IMR-90 (cell line): ENCODE data around the gene COA1. TPM values are rescaled to one million over a fixed set of nuclear protein-coding genes. Genes with fewer than 3 reads are reported as not detected.
A peak's percentile ranks its signal among the peaks of the same experiment; 100 is the strongest.

Experiments
- ATAC-seq: fragments of 200-7000 bp; cut with Tn5 transposase; 2 replicates; pipeline ENCODE4 v1.9.1; 2020; ENCODE audit warnings: low read depth, mild to moderate bottlenecking, moderate library complexity
- BruUV-seq: library from RNA; stranded (reverse); fragments of 400-500 nt; replicated peaks from 2 replicates; lab custom pipeline; 2021; lab: Mats Ljungman, UMichigan
- CTCF ChIA-PET: fragments of 300-600 bp; formaldehyde crosslinking; extraction: SDS; loops from one replicate; lab custom pipeline; 2021; ENCODE audit warnings: antibody characterized with exemption; lab: Yijun Ruan, JAX
- POLR2A ChIA-PET: fragments of 300-600 bp; sonication (Branson Sonifier 250); formaldehyde crosslinking; loops from one replicate; lab custom pipeline; 2022; ENCODE audit warnings: antibody characterized with exemption; ENCODE audit not compliant: unreplicated experiment; lab: Charles Lee
- DNase-seq: peaks from one replicate; pipeline ENCODE4 v3.0.0; 2013
- H2AFZ ChIP-seq: replicated peaks from 2 replicates; pipeline ENCODE3; 2013; ENCODE audit warnings: low read length, mild to moderate bottlenecking; ENCODE audit not compliant: poor library complexity
- H2AK5ac ChIP-seq: 2 replicates; pipeline ENCODE4 v1.6.1; 2013; ENCODE audit warnings: low read depth, low read length, inconsistent platforms
- H2AK9ac ChIP-seq: replicated peaks from 2 replicates; pipeline ENCODE3; 2013; ENCODE audit warnings: mild to moderate bottlenecking, low read depth, low read length, moderate library complexity; ENCODE audit not compliant: poor library complexity
- H2BK120ac ChIP-seq: 2 replicates; pipeline ENCODE4 v1.6.1; 2013; ENCODE audit warnings: low read depth, low read length, inconsistent platforms
- H2BK15ac ChIP-seq: 3 replicates; pipeline ENCODE4 v1.6.1; 2013; ENCODE audit warnings: low read depth, low read length, inconsistent platforms
- H2BK20ac ChIP-seq: 2 replicates; pipeline ENCODE4 v1.6.1; 2013; ENCODE audit warnings: low read depth, mild to moderate bottlenecking, inconsistent platforms, low read length, moderate library complexity
- H2BK5ac ChIP-seq: 2 replicates; pipeline ENCODE4 v1.6.1; 2013; ENCODE audit warnings: mild to moderate bottlenecking, low read depth, low read length, inconsistent platforms; ENCODE audit not compliant: poor library complexity, severe bottlenecking
- H3K14ac ChIP-seq: replicated peaks from 2 replicates; pipeline ENCODE4 v1.6.1; 2013; ENCODE audit warnings: low read depth, low read length, inconsistent platforms
- H3K18ac ChIP-seq: 2 replicates; pipeline ENCODE4 v1.6.1; 2013; ENCODE audit warnings: low read depth, low read length, control low read depth
- H3K23ac ChIP-seq: 2 replicates; pipeline ENCODE4 v1.6.1; 2013; ENCODE audit warnings: low read depth, low read length, inconsistent platforms
- H3K27ac ChIP-seq: 2 replicates; pipeline ENCODE4 v1.5.1; 2013; ENCODE audit warnings: mild to moderate bottlenecking, control low read depth, low read length; ENCODE audit not compliant: insufficient read depth
- H3K27me3 ChIP-seq: 2 replicates; pipeline ENCODE4 v1.6.1; 2013; ENCODE audit warnings: low read length; ENCODE audit not compliant: control insufficient read depth, insufficient read depth
- H3K36me3 ChIP-seq: 2 replicates; pipeline ENCODE4 v1.6.1; 2013; ENCODE audit warnings: low read length, mixed read lengths; ENCODE audit not compliant: control insufficient read depth, insufficient read depth
- H3K4ac ChIP-seq: 2 replicates; pipeline ENCODE4 v1.6.1; 2013; ENCODE audit warnings: low read depth, low read length, inconsistent platforms
- H3K4me1 ChIP-seq: 2 replicates; pipeline ENCODE4 v1.6.1; 2013; ENCODE audit warnings: low read length, mixed read lengths; ENCODE audit not compliant: control insufficient read depth, insufficient read depth
- H3K4me2 ChIP-seq: 2 replicates; pipeline ENCODE4 v1.6.1; 2013; ENCODE audit warnings: low read depth, mild to moderate bottlenecking, control low read depth, low read length, moderate library complexity
- H3K4me3 ChIP-seq: 2 replicates; pipeline ENCODE4 v1.5.1; 2013; ENCODE audit warnings: low read depth, mild to moderate bottlenecking, control low read depth, low read length, moderate library complexity; ENCODE audit not compliant: insufficient read depth
- H3K56ac ChIP-seq: 2 replicates; pipeline ENCODE4 v1.6.1; 2013; ENCODE audit warnings: low read length, inconsistent platforms; ENCODE audit not compliant: insufficient read depth; ENCODE audit errors: extremely low read depth
- H3K79me1 ChIP-seq, 2 experiments: 2 replicates each; pipeline ENCODE4 v1.6.1; 2013; ENCODE audit warnings: low read length in 2 of 2, inconsistent platforms in 1 of 2, low read depth in 1 of 2
- H3K9ac ChIP-seq: 2 replicates; pipeline ENCODE4 v1.6.1; 2013; ENCODE audit warnings: low read depth, low read length, control low read depth
- H3K9me1 ChIP-seq: 2 replicates; pipeline ENCODE4 v1.6.1; 2013; ENCODE audit warnings: low read length, inconsistent platforms; ENCODE audit not compliant: insufficient read depth
- H3K9me3 ChIP-seq: 2 replicates; pipeline ENCODE4 v1.6.1; 2013; ENCODE audit warnings: low read length; ENCODE audit not compliant: control insufficient read depth, insufficient read depth
- H4K20me1 ChIP-seq: 2 replicates; pipeline ENCODE4 v1.6.1; 2013; ENCODE audit warnings: low read length, inconsistent platforms; ENCODE audit not compliant: insufficient read depth
- H4K5ac ChIP-seq: 2 replicates; pipeline ENCODE4 v1.6.1; 2013; ENCODE audit warnings: mild to moderate bottlenecking, low read depth, low read length, control low read depth
- H4K8ac ChIP-seq, 2 experiments: 2 replicates each; pipeline ENCODE4 v1.6.1; 2013; ENCODE audit warnings: low read depth in 2 of 2, low read length in 2 of 2, control low read depth in 1 of 2, inconsistent platforms in 1 of 2
- H4K91ac ChIP-seq: 2 replicates; pipeline ENCODE4 v1.6.1; 2013; ENCODE audit warnings: low read depth, low read length, inconsistent platforms; ENCODE audit not compliant: insufficient read depth
- MAZ ChIP-seq: IDR thresholded peaks from 2 replicates; pipeline ENCODE4 v1.6.1; 2012; ENCODE audit warnings: low read depth, mild to moderate bottlenecking, low read length, improper control_type of control experiment, moderate library complexity, borderline replicate concordance
- RAD21 ChIP-seq: IDR thresholded peaks from 2 replicates; pipeline ENCODE4 v1.6.1; 2012; ENCODE audit warnings: low read length, improper control_type of control experiment
- WGBS, 2 experiments: methylation state at CpG; one replicate each; pipeline versions ENCODE4 v1.1.5 to v1.1.7; 2013; ENCODE audit warnings: missing lambda C conversion rate in 2 of 2; ENCODE audit not compliant: insufficient read length in 1 of 2; ENCODE audit errors: extremely low coverage in 2 of 2; 5-methylcytosine and 5-hydroxymethylcytosine counted together
- dilution Hi-C: fragments of 300-500 bp; cut with HindIII; formaldehyde crosslinking; loops from one replicate; pipeline ENCODE4 v1.14.3; 2018; ENCODE audit warnings: low sequenced_read_pairs; ENCODE audit not compliant: unreplicated experiment
- in situ Hi-C: fragments of 300-500 bp; cut with MboI; formaldehyde crosslinking; loops from 3 replicates; pipeline ENCODE4 v1.14.3; 2019; ENCODE audit warnings: low sequenced_read_pairs, inconsistent platforms, mixed read lengths
- intact Hi-C: fragments of 100-400 bp; cut with micrococcal nuclease; formaldehyde crosslinking; loops from 2 replicates; pipeline ENCODE4 v1.10.0; 2022
- polyA plus RNA-seq, 3 experiments: library from polyadenylated mRNA; depleted of rRNA; stranded (reverse); fragments of >200 nt; gene quantifications; 2 replicates each; pipeline ENCODE4 v1.2.3, GENCODE V29; 2012; ENCODE audit warnings: low replicate concordance in 1 of 3
- total RNA-seq: library from RNA; depleted of rRNA; stranded (reverse); fragments of >200 nt; gene quantifications from 2 replicates; pipeline ENCODE4 v1.2.3, GENCODE V29; 2012
- TF ChIP-seq, protein P1 (sequence below): fragments of 150-350 bp; IDR thresholded peaks from 2 replicates; pipeline ENCODE4 v1.6.1; 2016; ENCODE audit warnings: low read depth, mild to moderate bottlenecking, low read length, moderate library complexity, borderline replicate concordance

COA1 gene
- total and polyA plus RNA-seq, 2 of the 4 experiments (the other 2 are of a cell fraction): 34.2 to 59.5 TPM

DNA sequence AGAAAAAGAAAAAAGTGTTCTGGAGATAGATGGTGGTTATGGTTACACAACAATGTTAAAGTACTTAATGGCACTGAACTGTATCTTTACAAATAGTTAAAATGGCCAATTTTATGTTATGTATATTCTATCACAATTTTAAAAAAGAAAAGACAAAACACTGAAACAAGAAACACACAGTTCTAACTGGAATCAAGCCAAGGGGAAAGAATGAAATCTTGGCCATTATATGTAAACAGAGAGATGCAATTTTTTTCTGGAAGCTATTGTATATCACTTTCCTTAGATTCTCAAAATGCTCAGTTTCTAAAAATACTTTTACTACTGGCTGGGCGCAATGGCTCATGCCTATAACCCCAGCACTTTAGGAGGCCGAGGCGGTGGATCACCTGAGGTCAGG is 4.1 kb downstream of the COA1 start:
- Histone ChIP-seq H3K18ac (no peak overlapping the region), H3K23ac (no peak overlapping the region), H4K20me1 (peaks cover 5% of the 10 kb centered on the region; the same call in 1 of the 2 replicates), H3K4me2 (no peak overlapping the region), H3K27ac (no peak overlapping the region), H2AK9ac (no peak overlapping the region), H2BK20ac (no peak overlapping the region), H3K4ac (no peak overlapping the region), H3K4me1 (peaks cover 3% of the 10 kb centered on the region), H3K9me3 (no peaks in the 10 kb centered on the region), H3K4me3 (no peak overlapping the region), H3K36me3 (no peaks in the 10 kb centered on the region), H3K14ac (no peak overlapping the region), H4K5ac (no peak overlapping the region), H3K9me1 (no peaks in the 10 kb centered on the region), H2BK15ac (no peak overlapping the region), H3K27me3 (no peaks in the 10 kb centered on the region), H4K8ac (no peak overlapping the region), H3K79me1 (peaks cover 20 to 45% of the 10 kb centered on the region in 2 experiments), H2AFZ (no peak overlapping the region), H2BK5ac (no peak overlapping the region), H2AK5ac (no peak overlapping the region), H3K9ac (no peak overlapping the region), H3K56ac (no peak overlapping the region), H2BK120ac (no peak overlapping the region), H4K91ac (no peak overlapping the region)
- no peak for ATAC-seq
- CTCF ChIA-PET: interaction anchor here (0.7 to 1.6 kb wide), 2 partner anchors 74 to 143 kb away, joined by 3 to 4 read pairs; partner anchors contain the start of gene STK17A
- in situ Hi-C loops (loop anchor here (10.0 kb wide), 1 partner anchor 780 kb away; no protein-coding TSS in a partner anchor), dilution Hi-C loops (no loop called here), intact Hi-C loops (loop anchor here (2.0 kb wide), 1 partner anchor 114 kb away; no protein-coding TSS in a partner anchor)
- TF ChIP-seq MAZ: no peak
- TF ChIP-seq RAD21: no peak
- TF ChIP-seq, protein P1, sequence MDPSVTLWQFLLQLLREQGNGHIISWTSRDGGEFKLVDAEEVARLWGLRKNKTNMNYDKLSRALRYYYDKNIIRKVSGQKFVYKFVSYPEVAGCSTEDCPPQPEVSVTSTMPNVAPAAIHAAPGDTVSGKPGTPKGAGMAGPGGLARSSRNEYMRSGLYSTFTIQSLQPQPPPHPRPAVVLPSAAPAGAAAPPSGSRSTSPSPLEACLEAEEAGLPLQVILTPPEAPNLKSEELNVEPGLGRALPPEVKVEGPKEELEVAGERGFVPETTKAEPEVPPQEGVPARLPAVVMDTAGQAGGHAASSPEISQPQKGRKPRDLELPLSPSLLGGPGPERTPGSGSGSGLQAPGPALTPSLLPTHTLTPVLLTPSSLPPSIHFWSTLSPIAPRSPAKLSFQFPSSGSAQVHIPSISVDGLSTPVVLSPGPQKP: no peak
- POLR2A ChIA-PET: no interaction called here
- DNase-seq: peak; percentile 37
- BruUV-seq: no TSS peak
- WGBS, 2 experiments: 80% methylated on average over 1 of the region's 3 CpGs; no CpG with 5 or more reads in 1 of the 2 experiments
